ENCODE data around the gene NT5C1B. TPM values are rescaled to one million over a fixed set of nuclear protein-coding genes. Genes with fewer than 3 reads are reported as not detected.

Gene NT5C1B
- total RNA-seq, 1 donor from 2014 or later = not detected

GRCh38 chr2:18559531-18560030 lies 29.8 kb downstream of the NT5C1B start:
- TF ChIP-seq, protein P1, sequence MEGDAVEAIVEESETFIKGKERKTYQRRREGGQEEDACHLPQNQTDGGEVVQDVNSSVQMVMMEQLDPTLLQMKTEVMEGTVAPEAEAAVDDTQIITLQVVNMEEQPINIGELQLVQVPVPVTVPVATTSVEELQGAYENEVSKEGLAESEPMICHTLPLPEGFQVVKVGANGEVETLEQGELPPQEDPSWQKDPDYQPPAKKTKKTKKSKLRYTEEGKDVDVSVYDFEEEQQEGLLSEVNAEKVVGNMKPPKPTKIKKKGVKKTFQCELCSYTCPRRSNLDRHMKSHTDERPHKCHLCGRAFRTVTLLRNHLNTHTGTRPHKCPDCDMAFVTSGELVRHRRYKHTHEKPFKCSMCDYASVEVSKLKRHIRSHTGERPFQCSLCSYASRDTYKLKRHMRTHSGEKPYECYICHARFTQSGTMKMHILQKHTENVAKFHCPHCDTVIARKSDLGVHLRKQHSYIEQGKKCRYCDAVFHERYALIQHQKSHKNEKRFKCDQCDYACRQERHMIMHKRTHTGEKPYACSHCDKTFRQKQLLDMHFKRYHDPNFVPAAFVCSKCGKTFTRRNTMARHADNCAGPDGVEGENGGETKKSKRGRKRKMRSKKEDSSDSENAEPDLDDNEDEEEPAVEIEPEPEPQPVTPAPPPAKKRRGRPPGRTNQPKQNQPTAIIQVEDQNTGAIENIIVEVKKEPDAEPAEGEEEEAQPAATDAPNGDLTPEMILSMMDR (IDR thresholded peaks at IDR 0.05; ENCODE audit: insufficient read depth, low read length, severe bottlenecking) = no peak
- Histone ChIP-seq H3K36me3 (ENCODE audit: control insufficient read depth, insufficient read depth, low read length) (peaks cover 1% of the 10 kb centered on the region), H3K27me3 (ENCODE audit: control insufficient read depth, insufficient read depth, low read length) (no peaks in the 10 kb centered on the region), H3K4me3 (ENCODE audit: low read depth, low read length) (peak overlapping the region; percentile 95)
- no peak for FAIRE-seq
- DNase-seq (ENCODE audit: low read depth) = no peak

DNA sequence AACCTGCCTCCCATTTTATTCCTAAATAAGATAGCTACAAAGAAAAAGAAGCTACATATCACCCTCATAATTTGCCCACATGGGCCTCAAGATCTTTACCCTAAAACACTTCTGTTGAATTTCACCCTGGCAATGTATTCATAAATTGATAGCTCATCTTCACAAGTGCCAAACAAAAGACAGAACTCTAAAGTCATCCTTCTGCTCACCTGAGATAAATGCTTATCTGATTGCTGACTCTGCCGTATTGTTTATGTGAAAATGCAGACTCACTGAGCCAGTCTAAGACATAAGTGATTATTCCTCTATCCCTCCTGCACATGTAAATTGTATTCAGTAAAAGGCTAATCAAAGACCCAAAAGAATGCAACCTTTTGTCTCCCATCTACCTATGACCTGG lies 30.9 kb downstream of the NT5C1B start:
- TF ChIP-seq, protein P1 (IDR thresholded peaks at IDR 0.05; ENCODE audit: insufficient read depth, low read length, severe bottlenecking) = no peak
- Histone ChIP-seq H3K27me3 (ENCODE audit: control insufficient read depth, insufficient read depth, low read length) (no peaks in the 10 kb centered on the region), H3K36me3 (ENCODE audit: control insufficient read depth, insufficient read depth, low read length) (no peaks in the 10 kb centered on the region), H3K4me3 (ENCODE audit: low read depth, low read length) (no peak overlapping the region)
- no peak for FAIRE-seq
- DNase-seq (ENCODE audit: low read depth) = no peak

- TF ChIP-seq, protein P1 (IDR thresholded peaks at IDR 0.05; ENCODE audit: insufficient read depth, low read length, severe bottlenecking) = no peak
- H3K4me3 ChIP-seq (ENCODE audit: low read depth, low read length) = no peak overlapping the region
- DNase-seq (ENCODE audit: low read depth) (no peak), FAIRE-seq (no peak)
- no peaks in the 10 kb centered on the region for H3K27me3 ChIP-seq (ENCODE audit: control insufficient read depth, insufficient read depth, low read length)
- H3K36me3 ChIP-seq (ENCODE audit: control insufficient read depth, insufficient read depth, low read length) = no peaks in the 10 kb centered on the region
Measured at GRCh38 chr2:18557121-18557520, 32.2 kb downstream of the NT5C1B start.

DNA sequence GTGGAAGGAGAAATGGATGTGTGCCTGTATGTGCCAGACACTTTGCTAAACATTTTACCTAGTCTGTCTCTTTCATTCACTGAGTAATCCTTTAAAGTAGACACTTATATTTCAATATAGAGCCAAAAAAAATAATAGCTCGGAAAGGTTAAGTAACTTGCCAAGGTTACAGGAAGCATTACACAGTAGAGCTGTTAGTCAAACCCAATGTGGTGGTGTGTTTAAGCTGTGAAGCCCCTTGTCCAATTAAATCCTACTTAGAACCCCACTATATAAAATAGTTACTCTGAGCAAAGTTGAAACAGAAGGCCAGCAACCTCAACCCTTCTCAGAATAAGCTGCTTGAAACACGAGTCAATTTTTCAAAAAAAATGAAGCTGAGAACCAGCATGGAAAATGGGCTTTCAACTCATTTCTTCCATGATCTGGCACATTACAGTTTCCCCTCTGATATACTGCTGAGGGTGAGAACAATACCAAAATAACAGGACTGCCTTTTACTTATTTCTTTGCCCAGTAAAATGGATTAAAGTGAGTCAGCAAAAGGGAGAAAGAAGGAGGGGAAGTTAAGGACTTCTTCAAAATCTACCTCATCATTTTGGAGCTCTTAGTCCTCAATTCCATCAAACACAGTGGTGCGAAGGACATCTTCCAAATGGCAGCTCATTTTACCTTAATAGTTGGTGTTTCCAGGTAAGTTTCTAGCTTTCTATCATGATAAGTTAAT lies 36.9 kb downstream of the NT5C1B start:
- FAIRE-seq (no peak), DNase-seq (ENCODE audit: low read depth) (peak; percentile 34)
- Histone ChIP-seq H3K27me3 (ENCODE audit: control insufficient read depth, insufficient read depth, low read length) (no peaks in the 10 kb centered on the region), H3K4me3 (ENCODE audit: low read depth, low read length) (no peak overlapping the region), H3K36me3 (ENCODE audit: control insufficient read depth, insufficient read depth, low read length) (no peaks in the 10 kb centered on the region)
- TF ChIP-seq, protein P1 (IDR thresholded peaks at IDR 0.05; ENCODE audit: insufficient read depth, low read length, severe bottlenecking) = no peak

DNA sequence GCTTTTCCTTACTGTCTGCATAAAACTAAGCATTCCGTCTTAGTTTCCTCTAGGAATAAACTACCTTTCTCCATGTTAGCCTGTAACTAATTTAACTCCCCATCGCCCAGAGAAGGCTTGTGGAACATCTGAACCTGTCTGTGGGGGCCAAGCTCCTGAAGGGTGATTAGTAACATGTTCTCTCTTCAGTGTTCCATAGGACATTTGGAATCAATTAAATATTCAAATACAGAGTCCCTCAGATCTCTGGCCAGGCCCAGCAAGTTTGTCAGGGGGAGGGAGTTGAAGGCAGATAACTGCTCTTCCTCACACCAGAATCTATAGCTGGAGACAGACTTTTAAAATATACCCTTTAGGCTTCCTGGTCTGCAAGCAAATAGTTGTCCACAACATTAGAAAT lies 37.7 kb downstream of the NT5C1B start:
- no peak for FAIRE-seq
- Histone ChIP-seq H3K36me3 (ENCODE audit: control insufficient read depth, insufficient read depth, low read length) (no peaks in the 10 kb centered on the region), H3K27me3 (ENCODE audit: control insufficient read depth, insufficient read depth, low read length) (no peaks in the 10 kb centered on the region), H3K4me3 (ENCODE audit: low read depth, low read length) (no peak overlapping the region)
- no peak for DNase-seq (ENCODE audit: low read depth)
- TF ChIP-seq, protein P1 (IDR thresholded peaks at IDR 0.05; ENCODE audit: insufficient read depth, low read length, severe bottlenecking) = no peak

DNA sequence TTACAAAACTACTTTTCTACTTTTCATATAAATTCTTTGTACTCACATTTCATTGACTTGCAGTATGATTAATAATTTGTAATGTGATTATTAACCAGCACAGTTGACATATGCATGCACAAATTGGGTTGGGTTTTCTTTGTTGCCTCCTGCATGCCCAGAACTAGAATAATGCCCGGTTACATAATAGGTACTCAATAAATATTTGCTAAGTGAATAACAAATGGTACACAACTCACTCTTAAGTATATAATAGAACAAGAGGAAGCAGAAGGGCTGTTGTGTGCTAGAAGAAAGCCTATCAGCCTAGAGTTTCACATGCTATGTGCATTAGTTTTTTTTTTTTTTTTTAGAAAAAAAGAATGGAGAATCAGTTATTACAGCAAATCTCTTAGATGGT lies 38.2 kb downstream of the NT5C1B start:
- Histone ChIP-seq H3K27me3 (ENCODE audit: control insufficient read depth, insufficient read depth, low read length) (no peaks in the 10 kb centered on the region), H3K4me3 (ENCODE audit: low read depth, low read length) (no peak overlapping the region), H3K36me3 (ENCODE audit: control insufficient read depth, insufficient read depth, low read length) (no peaks in the 10 kb centered on the region)
- no peak for FAIRE-seq
- peak; percentile 92 for DNase-seq (ENCODE audit: low read depth)
- TF ChIP-seq, protein P1 (IDR thresholded peaks at IDR 0.05; ENCODE audit: insufficient read depth, low read length, severe bottlenecking) = no peak
